ENCODE measurements around the gene ONECUT2. TPM values are rescaled to one million over a fixed set of nuclear protein-coding genes. Genes with fewer than 3 reads are reported as not detected.

The ONECUT2 gene
- total and polyA plus RNA-seq, 9 donors, result under 0.01 to 0.30 (median 0.10) TPM

DNA sequence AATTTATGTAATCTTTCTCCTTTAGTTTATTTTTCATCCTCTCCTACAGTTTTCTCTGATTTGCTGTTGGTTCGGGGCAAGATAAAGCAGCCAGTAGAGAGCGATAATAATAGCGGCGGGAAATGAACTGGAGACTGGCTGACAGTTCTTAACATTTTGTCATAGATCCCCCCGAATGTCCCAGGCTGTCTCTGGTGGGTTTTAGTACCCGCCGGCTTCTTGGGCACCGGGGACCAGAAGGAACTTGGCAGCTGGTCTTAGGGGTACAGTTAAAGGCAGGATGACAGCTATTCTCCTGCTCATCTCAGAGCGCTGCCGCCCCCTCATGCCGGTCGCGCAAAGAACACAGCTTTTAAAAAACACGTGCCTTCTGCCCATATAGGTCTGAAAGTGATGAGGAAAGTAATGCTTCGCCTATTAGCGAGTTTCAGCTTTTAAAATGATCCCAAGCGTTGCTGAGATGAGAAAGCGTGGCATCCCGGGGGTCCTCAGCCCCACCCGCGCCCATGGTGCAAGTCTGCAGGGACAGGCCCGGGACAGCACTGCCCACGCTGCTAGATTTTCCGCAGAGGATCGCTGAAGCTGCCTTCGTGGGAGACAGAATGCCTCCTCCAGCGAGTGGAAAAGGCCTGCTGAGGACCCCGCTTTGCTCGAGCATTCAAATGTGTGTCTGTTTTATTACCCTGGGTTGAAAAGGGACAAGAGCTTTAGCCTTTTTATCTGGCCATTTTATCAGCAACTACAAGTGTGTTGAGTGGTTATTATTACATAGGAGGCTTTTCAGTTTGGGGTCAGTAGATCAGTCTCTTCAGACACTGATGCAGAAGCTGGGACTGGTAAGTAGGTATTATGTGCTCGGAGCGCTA is 3.8 kb downstream of the ONECUT2 start:
- peaks cover 8% of the 10 kb centered on the region for H3K4me1 ChIP-seq (ENCODE audit: insufficient read depth)
- intact Hi-C loops (cut with DNase I), result no loop called here
- no peaks in the 10 kb centered on the region for H3K36me3 ChIP-seq
- peaks cover 2% of the 10 kb centered on the region for H3K27me3 ChIP-seq
- H3K27ac ChIP-seq, result no peak overlapping the region
- TF ChIP-seq POLR2A (IDR thresholded peaks at IDR 0.05), result no peak
- no peak for TF ChIP-seq EP300 (IDR thresholded peaks at IDR 0.05)
- no peak for TF ChIP-seq CTCF (IDR thresholded peaks at IDR 0.05)
- peaks cover 0 to 4% of the 10 kb centered on the region in 2 donors for H3K9me3 ChIP-seq
- H3K4me3 ChIP-seq, result no peak overlapping the region
- WGBS, 3 donors, result 2 to 4% (median 4%) methylated on average over 31 of the region's 31 CpGs
- DNase-seq, result no peak

DNA sequence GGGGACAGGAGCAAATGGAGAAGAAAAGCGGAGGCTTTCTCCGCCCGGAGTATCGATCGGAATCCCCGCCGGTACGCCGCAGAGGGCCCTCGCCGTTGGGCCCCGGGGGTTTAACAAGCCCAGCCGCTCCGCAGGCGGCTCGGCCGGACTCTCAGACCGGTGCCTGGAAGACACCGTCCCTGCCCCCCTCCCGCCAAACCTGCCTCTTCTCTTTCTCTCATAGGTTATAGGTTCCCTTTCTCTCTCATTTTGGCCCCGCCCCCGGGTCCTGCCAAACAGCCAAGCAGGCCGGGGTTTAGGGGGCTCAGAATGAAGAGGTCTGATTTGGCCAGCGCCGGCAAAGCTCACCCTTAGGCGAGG is 4.4 kb downstream of the ONECUT2 start:
- no peak for TF ChIP-seq EP300 (IDR thresholded peaks at IDR 0.05)
- no peak for DNase-seq
- peaks cover 4% of the 10 kb centered on the region for H3K4me1 ChIP-seq (ENCODE audit: insufficient read depth)
- no peak overlapping the region for H3K4me3 ChIP-seq
- H3K36me3 ChIP-seq, result no peaks in the 10 kb centered on the region
- peaks cover 2% of the 10 kb centered on the region for H3K27me3 ChIP-seq
- 1 to 5% (median 2%) methylated on average over 26 of the region's 26 CpGs for WGBS, 3 donors
- no peak overlapping the region for H3K27ac ChIP-seq
- intact Hi-C loops (cut with DNase I), result no loop called here
- peaks cover 0 to 4% of the 10 kb centered on the region in 2 donors for H3K9me3 ChIP-seq

- Histone ChIP-seq H3K36me3 (no peaks in the 10 kb centered on the region), H3K9me3 (peaks cover 0 to 4% of the 10 kb centered on the region in 2 donors), H3K4me1 (ENCODE audit: insufficient read depth) (peaks cover 3% of the 10 kb centered on the region), H3K27ac (no peak overlapping the region), H3K27me3 (peaks cover 2% of the 10 kb centered on the region), H3K4me3 (no peak overlapping the region)
- no peak for DNase-seq
- intact Hi-C loops (cut with DNase I), result no loop called here
- 5 to 8% (median 5%) methylated on average over 17 of the region's 17 CpGs for WGBS, 3 donors
- TF ChIP-seq CTCF (IDR thresholded peaks at IDR 0.05), result no peak
- TF ChIP-seq POLR2A (IDR thresholded peaks at IDR 0.05), result no peak
- TF ChIP-seq EP300 (IDR thresholded peaks at IDR 0.05), result no peak
Observed at GRCh38 chr18:57439985-57440330, 4.8 kb downstream of the ONECUT2 start.

DNA sequence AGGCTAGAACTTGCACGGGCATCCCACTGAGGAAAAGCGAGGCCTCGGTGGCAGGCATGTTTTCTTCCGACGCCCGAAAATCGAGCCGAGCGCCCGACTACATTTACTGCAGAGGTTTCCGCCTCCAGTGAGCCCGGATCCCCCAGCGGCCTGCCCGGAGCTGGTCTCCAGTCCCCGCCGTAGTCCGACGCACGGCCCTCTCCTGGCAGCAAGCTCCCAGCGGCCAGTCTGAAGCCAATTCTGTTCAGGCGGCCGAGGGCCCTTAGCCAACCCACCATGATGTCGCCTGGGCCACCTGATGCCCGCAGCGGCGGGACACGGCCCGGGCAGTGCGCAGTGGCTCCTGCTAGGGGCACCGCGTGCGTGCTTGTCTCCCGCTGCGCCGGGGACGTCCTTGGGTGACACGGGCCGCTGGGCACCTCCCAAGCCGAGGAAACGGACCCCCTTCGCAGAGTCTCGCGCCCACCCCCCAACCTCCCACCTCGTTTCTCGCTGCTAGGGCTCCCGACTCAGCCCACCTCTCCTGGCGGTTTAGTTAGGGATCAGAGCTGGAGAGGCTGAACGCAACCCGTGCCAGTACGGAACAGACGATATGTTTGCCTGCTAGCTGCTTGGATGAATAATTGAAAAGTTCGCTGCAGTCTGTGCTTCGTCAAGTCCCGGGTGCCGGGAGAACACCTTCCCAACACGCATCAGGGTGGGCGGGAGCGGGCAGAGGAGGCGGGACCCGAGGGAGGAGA is 5.3 kb downstream of the ONECUT2 start:
- 1 to 4% (median 3%) methylated on average over 53 to 60 of the region's 60 CpGs for WGBS, 3 donors
- H3K4me3 ChIP-seq, result no peak overlapping the region
- H3K27me3 ChIP-seq, result peaks cover 2% of the 10 kb centered on the region
- intact Hi-C loops (cut with DNase I), result no loop called here
- DNase-seq, result no peak
- peaks cover 3% of the 10 kb centered on the region for H3K4me1 ChIP-seq (ENCODE audit: insufficient read depth)
- H3K36me3 ChIP-seq, result no peaks in the 10 kb centered on the region
- H3K27ac ChIP-seq, result no peak overlapping the region
- peaks cover 0 to 4% of the 10 kb centered on the region in 2 donors for H3K9me3 ChIP-seq
- TF ChIP-seq EP300 (IDR thresholded peaks at IDR 0.05) (no peak), CTCF (IDR thresholded peaks at IDR 0.05) (no peak), POLR2A (IDR thresholded peaks at IDR 0.05) (no peak)

Data from ovary (tissue), 9 donors.